Measurements from ENCODE around the gene RGS8.

The RGS8 gene

GRCh38 chr1:182639330-182639729 is 45.1 kb downstream of the RGS8 start:
- no peak overlapping the region for H3K27ac ChIP-seq (ENCODE audit: low read length)
- no peaks in the 10 kb centered on the region for H3K36me3 ChIP-seq (ENCODE audit: control insufficient read depth, insufficient read depth, low read length)
- no peaks in the 10 kb centered on the region for H3K27me3 ChIP-seq (ENCODE audit: control insufficient read depth, insufficient read depth, low read length)
- no peak overlapping the region for H3K4me3 ChIP-seq (ENCODE audit: low read length)
- WGBS (ENCODE audit: insufficient coverage, insufficient read length): no CpG with 5 or more reads among the region's 1 CpG
- DNase-seq (ENCODE audit: low read depth, low spot score): no peak
- no peaks in the 10 kb centered on the region for H3K9me3 ChIP-seq (ENCODE audit: control insufficient read depth, insufficient read depth, low read length)
- H3K4me1 ChIP-seq (ENCODE audit: control insufficient read depth, insufficient read depth, low read length): no peaks in the 10 kb centered on the region

- no peak for DNase-seq (ENCODE audit: low read depth, low spot score)
- Histone ChIP-seq H3K27ac (ENCODE audit: low read length) (no peak overlapping the region), H3K4me1 (ENCODE audit: control insufficient read depth, insufficient read depth, low read length) (no peaks in the 10 kb centered on the region), H3K27me3 (ENCODE audit: control insufficient read depth, insufficient read depth, low read length) (no peaks in the 10 kb centered on the region), H3K9me3 (ENCODE audit: control insufficient read depth, insufficient read depth, low read length) (no peaks in the 10 kb centered on the region), H3K36me3 (ENCODE audit: control insufficient read depth, insufficient read depth, low read length) (no peaks in the 10 kb centered on the region), H3K4me3 (ENCODE audit: low read length) (no peak overlapping the region)
- WGBS (ENCODE audit: insufficient coverage, insufficient read length): no CpG with 5 or more reads among the region's 5 CpGs
Measured at GRCh38 chr1:182637769-182638168, 46.6 kb downstream of the RGS8 start.

- no peaks in the 10 kb centered on the region for H3K36me3 ChIP-seq (ENCODE audit: control insufficient read depth, insufficient read depth, low read length)
- no peak overlapping the region for H3K27ac ChIP-seq (ENCODE audit: low read length)
- WGBS (ENCODE audit: insufficient coverage, insufficient read length): no CpG with 5 or more reads among the region's 2 CpGs
- no peak overlapping the region for H3K4me3 ChIP-seq (ENCODE audit: low read length)
- DNase-seq (ENCODE audit: low read depth, low spot score): no peak
- H3K4me1 ChIP-seq (ENCODE audit: control insufficient read depth, insufficient read depth, low read length): no peaks in the 10 kb centered on the region; the same call in 1 of the 2 replicates
- no peaks in the 10 kb centered on the region for H3K9me3 ChIP-seq (ENCODE audit: control insufficient read depth, insufficient read depth, low read length)
- H3K27me3 ChIP-seq (ENCODE audit: control insufficient read depth, insufficient read depth, low read length): no peaks in the 10 kb centered on the region
Measured at GRCh38 chr1:182635871-182636270, 48.5 kb downstream of the RGS8 start.
